Measurements from ENCODE around the gene OR7G2. TPM values are rescaled to one million over a fixed set of nuclear protein-coding genes. Genes with fewer than 3 reads are reported as not detected.

OR7G2 gene
- total RNA-seq (2014; rRNA removed; shearing (Covaris generic)) = not detected in 2 replicates

GRCh38 chr19:9107375-9107774 lies at the start of gene OR7G2:
Gene OR7G2 (minus strand): TSS chr19:9107475. CDS start chr19:9103243, 4,232 bp downstream.
- H3K27me3 ChIP-seq = no peaks in the 10 kb centered on the region
- H3K9me3 ChIP-seq (replicated peaks) = no peaks in the 10 kb centered on the region
- H3K27ac ChIP-seq = no peak within 1 kb of the TSS
- no peak within 1 kb of the TSS for H3K4me3 ChIP-seq
- no peaks in the 10 kb centered on the region for H3K4me1 ChIP-seq
- no peaks in the 10 kb centered on the region for H3K36me3 ChIP-seq
- DNase-seq = no peak

- Histone ChIP-seq H3K9me3 (replicated peaks) (peaks cover 19% of the 10 kb centered on the region), H3K27ac (no peak overlapping the region), H3K4me1 (no peaks in the 10 kb centered on the region), H3K4me3 (no peak overlapping the region), H3K36me3 (peaks cover 80% of the 10 kb centered on the region), H3K27me3 (no peaks in the 10 kb centered on the region)
- no peak for DNase-seq
Observed at GRCh38 chr19:9156304-9156703, 49.0 kb upstream of the OR7G2 start.

GRCh38 chr19:9155591-9155990 lies 48.3 kb upstream of the OR7G2 start:
- Histone ChIP-seq H3K27me3 (no peaks in the 10 kb centered on the region), H3K36me3 (peaks cover 73% of the 10 kb centered on the region), H3K9me3 (replicated peaks) (peaks cover 19% of the 10 kb centered on the region)

GRCh38 chr19:9151367-9151766 lies 44.1 kb upstream of the OR7G2 start:
- H3K9me3 ChIP-seq (replicated peaks) = peaks cover 19% of the 10 kb centered on the region
- DNase-seq = no peak
- H3K27ac ChIP-seq = no peak overlapping the region
- no peaks in the 10 kb centered on the region for H3K27me3 ChIP-seq
- H3K4me1 ChIP-seq = no peaks in the 10 kb centered on the region
- no peak overlapping the region for H3K4me3 ChIP-seq
- peaks cover 48% of the 10 kb centered on the region for H3K36me3 ChIP-seq

More at GRCh38 chr19:9155591-9155990, 48.3 kb upstream of the OR7G2 start:
- Histone ChIP-seq H3K4me3 (no peak overlapping the region), H3K27ac (no peak overlapping the region), H3K4me1 (no peaks in the 10 kb centered on the region)
- no peak for DNase-seq

GRCh38 chr19:9150650-9151049 lies 43.4 kb upstream of the OR7G2 start:
- H3K27me3 ChIP-seq = no peaks in the 10 kb centered on the region
- H3K36me3 ChIP-seq = peaks cover 41% of the 10 kb centered on the region
- H3K27ac ChIP-seq = no peak overlapping the region
- no peaks in the 10 kb centered on the region for H3K4me1 ChIP-seq
- DNase-seq = no peak
- H3K4me3 ChIP-seq = no peak overlapping the region
- H3K9me3 ChIP-seq (replicated peaks) = peaks cover 19% of the 10 kb centered on the region

- H3K27ac ChIP-seq = no peak overlapping the region
- no peaks in the 10 kb centered on the region for H3K4me1 ChIP-seq
- no peak overlapping the region for H3K4me3 ChIP-seq
- peaks cover 40% of the 10 kb centered on the region for H3K36me3 ChIP-seq
- H3K27me3 ChIP-seq = no peaks in the 10 kb centered on the region
- H3K9me3 ChIP-seq (replicated peaks) = peaks cover 19% of the 10 kb centered on the region
- no peak for DNase-seq
Observed at GRCh38 chr19:9149997-9150396, 42.7 kb upstream of the OR7G2 start.

- Histone ChIP-seq H3K36me3 (peaks cover 35% of the 10 kb centered on the region), H3K9me3 (replicated peaks) (peaks cover 11% of the 10 kb centered on the region), H3K27me3 (no peaks in the 10 kb centered on the region), H3K4me3 (no peak overlapping the region), H3K4me1 (no peaks in the 10 kb centered on the region), H3K27ac (no peak overlapping the region)
- DNase-seq = no peak
Observed at GRCh38 chr19:9148697-9149096, 41.4 kb upstream of the OR7G2 start.

- H3K4me1 ChIP-seq = no peaks in the 10 kb centered on the region
- no peak for DNase-seq
- H3K4me3 ChIP-seq = no peak overlapping the region
- H3K36me3 ChIP-seq = peaks cover 26% of the 10 kb centered on the region
- H3K9me3 ChIP-seq (replicated peaks) = no peaks in the 10 kb centered on the region; the same call in 1 of the 2 replicates
- no peaks in the 10 kb centered on the region for H3K27me3 ChIP-seq
- no peak overlapping the region for H3K27ac ChIP-seq
Observed at GRCh38 chr19:9146882-9147281, 39.6 kb upstream of the OR7G2 start.

GRCh38 chr19:9144920-9145319 lies 37.6 kb upstream of the OR7G2 start:
- H3K4me1 ChIP-seq = no peaks in the 10 kb centered on the region
- peaks cover 26% of the 10 kb centered on the region for H3K36me3 ChIP-seq
- DNase-seq = no peak
- no peaks in the 10 kb centered on the region; the same call in 1 of the 2 replicates for H3K9me3 ChIP-seq (replicated peaks)
- H3K4me3 ChIP-seq = no peak overlapping the region
- H3K27ac ChIP-seq = no peak overlapping the region
- no peaks in the 10 kb centered on the region for H3K27me3 ChIP-seq

- peaks cover 11% of the 10 kb centered on the region for H3K36me3 ChIP-seq
- H3K27ac ChIP-seq = peak within 1 kb of the TSS; percentile 85
- H3K4me3 ChIP-seq = peak within 1 kb of the TSS; percentile 96
- no peaks in the 10 kb centered on the region for H3K4me1 ChIP-seq
- peak; percentile 91 to 95 for DNase-seq
- H3K27me3 ChIP-seq = no peaks in the 10 kb centered on the region
- no peaks in the 10 kb centered on the region; the same call in 1 of the 2 replicates for H3K9me3 ChIP-seq (replicated peaks)
Observed at GRCh38 chr19:9140159-9140874, 33.0 kb upstream of the OR7G2 start, which contains the start of gene ZNF317. Gene ZNF317 (plus strand): TSS chr19:9140397. CDS start chr19:9156017, 15,620 bp downstream.

GRCh38 chr19:9139609-9140158 lies 32.4 kb upstream of the OR7G2 start:
- peak overlapping the region; percentile 85; the same call in 1 of the 2 replicates for H3K27ac ChIP-seq
- H3K27me3 ChIP-seq = no peaks in the 10 kb centered on the region
- peak overlapping the region; percentile 96 for H3K4me3 ChIP-seq
- H3K9me3 ChIP-seq (replicated peaks) = no peaks in the 10 kb centered on the region; the same call in 1 of the 2 replicates
- no peaks in the 10 kb centered on the region for H3K4me1 ChIP-seq
- peaks cover 6% of the 10 kb centered on the region for H3K36me3 ChIP-seq
- DNase-seq = peak in 1 of 2 experiments; percentile 3

- no peaks in the 10 kb centered on the region for H3K36me3 ChIP-seq
- no peak overlapping the region for H3K27ac ChIP-seq
- H3K27me3 ChIP-seq = no peaks in the 10 kb centered on the region
- no peak for DNase-seq
- H3K4me1 ChIP-seq = no peaks in the 10 kb centered on the region
- no peaks in the 10 kb centered on the region for H3K9me3 ChIP-seq (replicated peaks)
- no peak overlapping the region for H3K4me3 ChIP-seq
Observed at GRCh38 chr19:9132422-9132821, 25.1 kb upstream of the OR7G2 start.

- Histone ChIP-seq H3K9me3 (replicated peaks) (no peaks in the 10 kb centered on the region), H3K27ac (no peak overlapping the region), H3K4me1 (no peaks in the 10 kb centered on the region), H3K4me3 (no peak overlapping the region), H3K36me3 (no peaks in the 10 kb centered on the region), H3K27me3 (no peaks in the 10 kb centered on the region)
- DNase-seq = no peak
Observed at GRCh38 chr19:9130965-9131364, 23.7 kb upstream of the OR7G2 start.

- Histone ChIP-seq H3K36me3 (no peaks in the 10 kb centered on the region), H3K27me3 (no peaks in the 10 kb centered on the region), H3K4me3 (no peak overlapping the region), H3K9me3 (replicated peaks) (no peaks in the 10 kb centered on the region), H3K27ac (no peak overlapping the region), H3K4me1 (no peaks in the 10 kb centered on the region)
- no peak for DNase-seq
Observed at GRCh38 chr19:9128171-9128570, 20.9 kb upstream of the OR7G2 start.

- Histone ChIP-seq H3K9me3 (replicated peaks) (no peaks in the 10 kb centered on the region), H3K27ac (no peak within 1 kb of the TSS), H3K27me3 (no peaks in the 10 kb centered on the region), H3K36me3 (no peaks in the 10 kb centered on the region), H3K4me3 (no peak within 1 kb of the TSS), H3K4me1 (no peaks in the 10 kb centered on the region)
- DNase-seq = no peak
Observed at GRCh38 chr19:9126900-9127405, 19.7 kb upstream of the OR7G2 start, which contains the start of gene OR7G3. Gene OR7G3 (minus strand): TSS chr19:9126950. CDS start chr19:9126950, 0 bp downstream.
